ENCODE data around the gene PAX5.
"Not testable (repeated sequence)": the region's sequence is repeated elsewhere in the genome, so short reads cannot be mapped to it uniquely, and the experiment has no call there.

Gene PAX5

GRCh38 chr9:37080165-37080628 lies 46.1 kb upstream of the PAX5 start:
- H4K91ac ChIP-seq (ENCODE audit: low read depth, low read length, poor library complexity), result peak overlapping the region; percentile 22
- peak overlapping the region; percentile 88 for H2BK5ac ChIP-seq (ENCODE audit: low read length)
- H3K23ac ChIP-seq (ENCODE audit: low read depth, low read length, poor library complexity), result peak overlapping the region; percentile 80
- peak overlapping the region; percentile 82 for H3K4me2 ChIP-seq (ENCODE audit: insufficient read depth, low read length, poor library complexity, severe bottlenecking)
- not testable (repeated sequence) for H2BK15ac ChIP-seq (ENCODE audit: low read length); H3K9me3 ChIP-seq (replicated peaks in 1 of 2; ENCODE audit: control insufficient read depth in 2 of 2, insufficient read depth in 1 of 2, low read depth in 1 of 2, low read length in 2 of 2); H3K79me1 ChIP-seq (ENCODE audit: low read depth, low read length); DNase-seq (ENCODE audit: low spot score); H3K27me3 ChIP-seq (ENCODE audit: control insufficient read depth in 3 of 3, insufficient read depth in 3 of 3, low read depth in 1 of 3, low read length in 3 of 3); H3K27ac ChIP-seq (replicated peaks; ENCODE audit: low read length); H4K8ac ChIP-seq (ENCODE audit: low read depth, low read length); H3K4ac ChIP-seq (ENCODE audit: low read length); H2BK120ac ChIP-seq (ENCODE audit: low read depth, low read length); H3K4me1 ChIP-seq (ENCODE audit: control insufficient read depth in 2 of 2, insufficient read depth in 1 of 2, low read depth in 1 of 2, low read length in 2 of 2)
- peak overlapping the region; percentile 93 for H2AFZ ChIP-seq (ENCODE audit: low read length)
- peaks cover 0 to 17% of the 10 kb centered on the region in 2 donors for H3K36me3 ChIP-seq (replicated peaks in 1 of 2; ENCODE audit: control insufficient read depth in 2 of 2, insufficient read depth in 2 of 2, low read length in 2 of 2)
- H3K9ac ChIP-seq (ENCODE audit: low read depth, low read length, poor library complexity), result peak overlapping the region; percentile 95
- no CpG with 5 or more reads among the region's 32 CpGs for WGBS, 2 donors (ENCODE audit: extremely low coverage in 2 of 2, insufficient read length in 2 of 2, insufficient replicate concordance in 1 of 2)
- H2AK5ac ChIP-seq (ENCODE audit: low read depth, low read length), result peak overlapping the region; percentile 10
- peak overlapping the region; percentile 49 for H3K14ac ChIP-seq (ENCODE audit: low read length)
- H2BK12ac ChIP-seq (ENCODE audit: low read length), result peak overlapping the region; percentile 4
- H3K18ac ChIP-seq (ENCODE audit: low read length), result peak overlapping the region; percentile 96
- H3K4me3 ChIP-seq (ENCODE audit: low read length in 2 of 2), result peak overlapping the region; percentile 90 to 99

DNA sequence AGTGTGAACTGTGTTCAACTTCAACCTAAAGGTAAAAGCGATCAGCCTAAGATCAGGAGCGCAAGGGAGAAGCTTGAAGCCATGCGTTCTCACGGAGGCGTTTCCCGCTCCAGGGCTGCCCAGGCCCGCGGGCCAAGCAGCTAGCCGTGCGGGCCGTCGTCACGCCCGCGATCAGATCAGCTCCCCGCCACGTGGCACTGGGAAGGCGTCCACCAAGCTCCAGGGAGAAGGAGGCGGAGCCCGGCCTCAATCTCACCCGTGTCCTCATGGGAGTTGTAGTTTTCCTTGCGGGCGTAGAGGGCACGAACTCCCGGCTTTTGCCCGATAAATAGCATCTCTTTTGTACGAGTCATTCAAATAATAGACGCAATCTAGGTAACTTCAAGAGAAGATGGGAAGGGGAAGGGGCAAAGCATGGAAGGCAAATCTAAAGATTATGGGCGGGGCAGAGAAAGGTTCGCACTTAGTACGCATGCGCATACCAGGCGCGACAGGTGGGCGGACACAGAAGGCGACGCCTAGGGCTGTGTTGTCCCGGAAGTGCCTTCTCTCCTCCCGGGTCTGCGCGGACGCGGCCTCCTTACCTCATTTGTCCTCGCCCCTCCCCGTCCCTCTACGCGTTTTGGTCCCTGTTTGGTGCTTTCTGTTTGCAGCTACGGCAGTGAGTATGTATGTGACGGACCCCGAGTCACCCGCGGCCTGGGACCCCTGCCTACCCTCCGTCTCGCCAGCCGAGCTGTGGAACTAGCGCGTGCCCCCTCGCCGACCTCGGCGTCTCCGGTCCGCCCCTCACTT lies 45.5 kb upstream of the PAX5 start:
- WGBS, 2 donors (ENCODE audit: extremely low coverage in 2 of 2, insufficient read length in 2 of 2, insufficient replicate concordance in 1 of 2), result no CpG with 5 or more reads among the region's 63 CpGs
- Histone ChIP-seq H2BK15ac (ENCODE audit: low read length) (no peak overlapping the region), H3K79me1 (ENCODE audit: low read depth, low read length) (no peaks in the 10 kb centered on the region), H3K4me1 (ENCODE audit: control insufficient read depth in 2 of 2, insufficient read depth in 1 of 2, low read depth in 1 of 2, low read length in 2 of 2) (peaks cover 2% of the 10 kb centered on the region in 2 donors), H2AFZ (ENCODE audit: low read length) (peak overlapping the region; percentile 93), H3K4me3 (ENCODE audit: low read length in 2 of 2) (peak overlapping the region; percentile 90 to 99), H3K9me3 (replicated peaks in 1 of 2; ENCODE audit: control insufficient read depth in 2 of 2, insufficient read depth in 1 of 2, low read depth in 1 of 2, low read length in 2 of 2) (peaks cover 0 to 9% of the 10 kb centered on the region in 2 donors), H3K14ac (ENCODE audit: low read length) (peak overlapping the region; percentile 49), H4K91ac (ENCODE audit: low read depth, low read length, poor library complexity) (peak overlapping the region; percentile 22), H3K27ac (replicated peaks; ENCODE audit: low read length) (peak overlapping the region; percentile 40), H3K18ac (ENCODE audit: low read length) (peak overlapping the region; percentile 96), H3K9ac (ENCODE audit: low read depth, low read length, poor library complexity) (peak overlapping the region; percentile 95), H2BK120ac (ENCODE audit: low read depth, low read length) (no peak overlapping the region), H3K36me3 (replicated peaks in 1 of 2; ENCODE audit: control insufficient read depth in 2 of 2, insufficient read depth in 2 of 2, low read length in 2 of 2) (peaks cover 0 to 15% of the 10 kb centered on the region in 2 donors), H2BK12ac (ENCODE audit: low read length) (peak overlapping the region; percentile 4), H3K23ac (ENCODE audit: low read depth, low read length, poor library complexity) (peak overlapping the region; percentile 80), H2BK5ac (ENCODE audit: low read length) (peak overlapping the region; percentile 88), H3K4me2 (ENCODE audit: insufficient read depth, low read length, poor library complexity, severe bottlenecking) (peak overlapping the region; percentile 82), H3K27me3 (ENCODE audit: control insufficient read depth in 3 of 3, insufficient read depth in 3 of 3, low read depth in 1 of 3, low read length in 3 of 3) (no peaks in the 10 kb centered on the region), H2AK5ac (ENCODE audit: low read depth, low read length) (peak overlapping the region; percentile 10), H4K8ac (ENCODE audit: low read depth, low read length) (no peak overlapping the region), H3K4ac (ENCODE audit: low read length) (no peak overlapping the region)
- peak; percentile 91 for DNase-seq (ENCODE audit: low spot score)

DNA sequence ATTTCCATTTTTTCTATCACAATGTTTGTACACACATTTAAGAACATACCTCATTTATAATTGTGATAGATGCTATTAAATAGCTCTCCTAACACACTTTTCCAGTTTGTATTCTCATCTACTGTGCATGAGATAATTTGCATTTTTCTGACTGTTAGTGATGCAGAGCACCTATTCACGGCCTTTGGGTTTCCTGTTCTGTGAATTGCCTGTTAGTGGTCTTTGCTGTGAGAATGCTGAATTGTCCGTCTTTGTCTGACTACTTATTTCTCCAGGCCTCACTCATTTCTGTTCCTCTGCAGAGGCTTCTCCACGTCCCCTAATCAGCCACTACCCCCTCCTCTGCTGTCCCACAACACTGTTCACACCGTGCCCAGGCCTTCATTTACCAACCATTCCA lies 40.7 kb upstream of the PAX5 start:
- not testable (repeated sequence) for H3K79me1 ChIP-seq (ENCODE audit: low read depth, low read length); H4K8ac ChIP-seq (ENCODE audit: low read depth, low read length); H3K9me3 ChIP-seq (replicated peaks in 1 of 2; ENCODE audit: control insufficient read depth in 2 of 2, insufficient read depth in 1 of 2, low read depth in 1 of 2, low read length in 2 of 2); H3K36me3 ChIP-seq (replicated peaks in 1 of 2; ENCODE audit: control insufficient read depth in 2 of 2, insufficient read depth in 2 of 2, low read length in 2 of 2); H2BK5ac ChIP-seq (ENCODE audit: low read length); H2AK5ac ChIP-seq (ENCODE audit: low read depth, low read length); H3K27me3 ChIP-seq (ENCODE audit: control insufficient read depth in 3 of 3, insufficient read depth in 3 of 3, low read depth in 1 of 3, low read length in 3 of 3); H3K27ac ChIP-seq (replicated peaks; ENCODE audit: low read length); H3K9ac ChIP-seq (ENCODE audit: low read depth, low read length, poor library complexity); H3K4me1 ChIP-seq (ENCODE audit: control insufficient read depth in 2 of 2, insufficient read depth in 1 of 2, low read depth in 1 of 2, low read length in 2 of 2); H3K4ac ChIP-seq (ENCODE audit: low read length); H3K4me3 ChIP-seq (ENCODE audit: low read length in 2 of 2); H2BK15ac ChIP-seq (ENCODE audit: low read length); H2BK120ac ChIP-seq (ENCODE audit: low read depth, low read length); DNase-seq (ENCODE audit: low spot score); H4K91ac ChIP-seq (ENCODE audit: low read depth, low read length, poor library complexity); H3K23ac ChIP-seq (ENCODE audit: low read depth, low read length, poor library complexity); H3K14ac ChIP-seq (ENCODE audit: low read length); H3K18ac ChIP-seq (ENCODE audit: low read length); H2BK12ac ChIP-seq (ENCODE audit: low read length); H3K4me2 ChIP-seq (ENCODE audit: insufficient read depth, low read length, poor library complexity, severe bottlenecking)
- no CpG with 5 or more reads among the region's 4 CpGs for WGBS, 2 donors (ENCODE audit: extremely low coverage in 2 of 2, insufficient read length in 2 of 2, insufficient replicate concordance in 1 of 2)
- H2AFZ ChIP-seq (ENCODE audit: low read length), result peak overlapping the region; percentile 62

- H3K4me3 ChIP-seq (ENCODE audit: low read length in 2 of 2), result no peak overlapping the region
- no peak overlapping the region for H4K8ac ChIP-seq (ENCODE audit: low read depth, low read length)
- no peak overlapping the region for H3K4me2 ChIP-seq (ENCODE audit: insufficient read depth, low read length, poor library complexity, severe bottlenecking)
- H3K9me3 ChIP-seq (replicated peaks in 1 of 2; ENCODE audit: control insufficient read depth in 2 of 2, insufficient read depth in 1 of 2, low read depth in 1 of 2, low read length in 2 of 2), result peaks cover 0 to 3% of the 10 kb centered on the region in 2 donors
- H3K14ac ChIP-seq (ENCODE audit: low read length), result no peak overlapping the region
- H3K23ac ChIP-seq (ENCODE audit: low read depth, low read length, poor library complexity), result no peak overlapping the region
- no peak overlapping the region for H2BK120ac ChIP-seq (ENCODE audit: low read depth, low read length)
- DNase-seq (ENCODE audit: low spot score), result no peak
- peaks cover 0 to 2% of the 10 kb centered on the region in 2 donors for H3K4me1 ChIP-seq (ENCODE audit: control insufficient read depth in 2 of 2, insufficient read depth in 1 of 2, low read depth in 1 of 2, low read length in 2 of 2)
- H3K18ac ChIP-seq (ENCODE audit: low read length), result no peak overlapping the region
- peaks cover 0 to 2% (median 0%) of the 10 kb centered on the region in 3 experiments for H3K27me3 ChIP-seq (ENCODE audit: control insufficient read depth in 3 of 3, insufficient read depth in 3 of 3, low read depth in 1 of 3, low read length in 3 of 3)
- H3K9ac ChIP-seq (ENCODE audit: low read depth, low read length, poor library complexity), result no peak overlapping the region
- H2AK5ac ChIP-seq (ENCODE audit: low read depth, low read length), result no peak overlapping the region
- H2BK15ac ChIP-seq (ENCODE audit: low read length), result no peak overlapping the region
- no peak overlapping the region for H2BK5ac ChIP-seq (ENCODE audit: low read length)
- H2BK12ac ChIP-seq (ENCODE audit: low read length), result no peak overlapping the region
- no CpG with 5 or more reads among the region's 3 CpGs for WGBS, 2 donors (ENCODE audit: extremely low coverage in 2 of 2, insufficient read length in 2 of 2, insufficient replicate concordance in 1 of 2)
- H4K91ac ChIP-seq (ENCODE audit: low read depth, low read length, poor library complexity), result no peak overlapping the region
- no peaks in the 10 kb centered on the region for H3K79me1 ChIP-seq (ENCODE audit: low read depth, low read length)
- H2AFZ ChIP-seq (ENCODE audit: low read length), result peak overlapping the region; percentile 7
- no peak overlapping the region for H3K4ac ChIP-seq (ENCODE audit: low read length)
- no peaks in the 10 kb centered on the region for H3K36me3 ChIP-seq (replicated peaks in 1 of 2; ENCODE audit: control insufficient read depth in 2 of 2, insufficient read depth in 2 of 2, low read length in 2 of 2)
- no peak overlapping the region for H3K27ac ChIP-seq (replicated peaks; ENCODE audit: low read length)
These were observed 32.2 kb upstream of the PAX5 start for GRCh38 chr9:37066139-37066725.
